Right ventricle myocardium superior (tissue), 1 donor: ENCODE measurements around the gene ARPC1B. TPM values are rescaled to one million over a fixed set of nuclear protein-coding genes. Genes with fewer than 3 reads are reported as not detected.
A peak's percentile ranks its signal among the peaks of the same experiment; 100 is the strongest.
"Not testable (repeated sequence)": the region's sequence is repeated elsewhere in the genome, so short reads cannot be mapped to it uniquely, and the experiment has no call there.

Source experiments
- ATAC-seq: fragments of 200-7000 bp; cut with Tn5 transposase; one replicate; pipeline ENCODE4 v1.9.1; 2020; ENCODE audit warnings: mild to moderate bottlenecking; ENCODE audit not compliant: poor library complexity
- DNase-seq: peaks from one replicate; pipeline ENCODE4 v3.0.0-alpha.2; 2020
- intact Hi-C: fragments of 100-400 bp; cut with DNase I; formaldehyde crosslinking; loops from one replicate; pipeline ENCODE4 v1.11.2; 2022
- total RNA-seq: library from RNA; stranded (reverse); fragmentation: NEBNext Ultra II Directional; extraction: Animal tissue kit (Norgen Biotek cat#: 25700); gene quantifications from one replicate; pipeline ENCODE4 v1.2.1, GENCODE V29; 2021
- donor health status: DM: no; HTN: yes; CAD: no; lungs with severe emphysema.

The ARPC1B gene
- total RNA-seq, 1 donor from 2014 or later = 40.6 TPM

DNA sequence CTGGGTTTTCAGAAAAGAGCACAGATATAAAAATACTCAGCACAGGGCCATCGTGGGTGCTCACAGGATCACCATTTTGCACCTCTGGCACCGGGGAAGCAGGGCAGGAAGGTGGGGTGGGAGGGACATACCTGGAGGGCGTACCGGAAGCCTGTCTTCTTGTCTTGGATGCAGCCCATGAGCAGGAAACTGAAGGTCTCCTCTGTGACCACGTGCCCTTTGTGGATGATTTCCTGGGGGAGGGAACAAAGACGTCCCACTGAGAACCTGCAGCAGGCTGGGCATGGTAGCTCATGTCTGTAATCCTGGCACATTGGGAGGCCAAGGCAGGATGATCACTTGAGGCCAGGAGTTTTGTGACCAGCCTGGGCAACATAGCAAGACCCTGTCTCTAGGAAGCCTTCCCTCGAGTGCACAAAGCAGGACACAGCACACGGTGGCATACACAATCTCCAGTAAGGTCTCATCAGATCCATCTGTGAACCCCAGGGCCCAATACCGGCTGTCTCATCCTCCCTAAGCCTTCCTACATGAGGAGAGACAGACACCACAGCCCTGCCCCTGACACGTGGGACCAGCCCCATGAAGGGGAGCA, 54.5 kb downstream of the ARPC1B start:
- DNase-seq (no peak), ATAC-seq (no peak)
- intact Hi-C loops = no loop called here

- DNase-seq = no peak
- intact Hi-C loops = no loop called here
- no peak for ATAC-seq
These were observed 55.2 kb downstream of the ARPC1B start for GRCh38 chr7:99429756-99430155.

DNA sequence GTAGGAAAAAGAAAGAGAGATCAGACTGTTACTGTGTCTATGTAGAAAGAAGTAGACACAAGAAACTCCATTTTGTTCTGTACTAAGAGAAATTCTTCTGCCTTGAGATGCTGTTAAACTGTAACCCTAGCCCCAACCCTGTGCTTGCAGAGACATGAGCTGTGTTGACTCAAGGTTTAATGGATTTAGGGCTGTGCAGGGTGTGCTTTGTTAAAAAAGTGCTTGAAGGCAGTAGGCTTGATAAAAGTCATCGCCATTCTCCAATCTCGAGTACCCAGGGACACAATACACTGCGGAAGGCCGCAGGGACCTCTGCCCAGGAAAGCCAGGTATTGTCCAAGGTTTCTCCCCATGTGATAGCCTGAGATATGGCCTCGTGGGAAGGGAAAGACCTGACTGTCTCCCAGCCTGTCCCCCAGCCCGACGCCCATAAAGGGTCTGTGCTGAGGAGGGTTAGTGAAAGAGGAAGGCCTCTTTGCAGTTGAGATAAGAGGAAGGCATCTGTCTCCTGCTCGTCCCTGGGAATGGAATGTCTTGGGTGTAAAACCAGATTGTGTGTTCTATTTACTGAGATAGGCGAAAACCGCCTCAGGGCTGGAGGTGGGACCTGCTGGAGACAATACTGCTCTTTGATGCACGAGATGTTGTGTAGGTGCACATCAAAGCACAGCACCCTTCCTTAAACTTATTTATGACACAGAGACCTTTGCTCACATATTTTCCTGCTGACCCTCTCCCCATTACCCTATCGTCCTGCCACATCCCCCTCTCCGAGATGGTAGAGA, 57.4 kb downstream of the ARPC1B start:
- ATAC-seq, intact Hi-C loops, DNase-seq: not testable (repeated sequence)

GRCh38 chr7:99433158-99433557, 58.6 kb downstream of the ARPC1B start:
- DNase-seq = no peak

GRCh38 chr7:99437946-99438572, 63.5 kb downstream of the ARPC1B start:
- DNase-seq (no peak), ATAC-seq (peak; percentile 33)
- intact Hi-C loops = no loop called here

More at GRCh38 chr7:99433158-99433557, 58.6 kb downstream of the ARPC1B start:
- intact Hi-C loops = no loop called here
- ATAC-seq = no peak

- ATAC-seq (peak; percentile 99), DNase-seq (peak; percentile 97)
- intact Hi-C loops = no loop called here
These were observed 64.3 kb downstream of the ARPC1B start, which contains the start of the genes CPSF4 and PTCD1 for GRCh38 chr7:99438573-99439480. TSS of gene CPSF4 (plus strand) at chr7:99438943. CDS start at chr7:99439083, 140 bp downstream. TSS of gene PTCD1 (minus strand) at chr7:99438798. CDS start at chr7:99435242, 3,556 bp downstream.

DNA sequence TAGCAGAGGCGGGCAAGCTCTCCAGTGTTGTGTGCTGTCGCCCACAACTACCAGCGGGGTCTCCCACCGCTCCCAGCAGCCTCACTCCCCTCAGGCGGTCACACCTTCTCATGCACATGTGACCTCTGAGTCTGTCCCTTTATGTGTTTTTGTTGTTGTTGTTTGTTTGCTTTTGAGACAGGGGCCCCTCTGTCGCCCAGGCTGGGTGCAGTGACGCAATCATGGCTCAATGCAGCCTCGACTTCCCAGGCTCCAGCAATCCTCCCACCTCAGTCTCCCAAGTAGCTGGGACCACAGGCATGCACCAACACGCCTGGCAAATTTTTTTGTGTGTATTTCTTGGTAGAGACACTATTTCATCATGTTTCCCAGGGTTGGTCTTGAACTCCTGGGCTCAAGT, 65.7 kb downstream of the ARPC1B start:
- ATAC-seq (no peak), DNase-seq (no peak)
- intact Hi-C loops = no loop called here

Other genes with a start within 250 kb of the ARPC1B start
- 9.0 TPM for gene SMURF1, start 230.6 kb upstream of the ARPC1B start, total RNA-seq
- gene KPNA7, start 166.6 kb upstream of the ARPC1B start, total RNA-seq = not detected
- gene MYH16, start 101.9 kb upstream of the ARPC1B start, total RNA-seq = not detected
- 133 TPM for gene ARPC1A, start 48.8 kb upstream of the ARPC1B start, total RNA-seq
- gene PDAP1, start 33.9 kb downstream of the ARPC1B start, total RNA-seq = 97.7 TPM
- gene BUD31, start 34.2 kb downstream of the ARPC1B start, total RNA-seq = 31.5 TPM
- 3.0 TPM for gene PTCD1, start 64.1 kb downstream of the ARPC1B start, total RNA-seq
- 19.9 TPM for gene CPSF4, start 64.2 kb downstream of the ARPC1B start, total RNA-seq
- gene ATP5MF, start 91.4 kb downstream of the ARPC1B start, total RNA-seq = 900 TPM
- 3.4 TPM for gene ZNF789, start 98.2 kb downstream of the ARPC1B start, total RNA-seq
- 15.8 TPM for gene ZNF394, start 125.6 kb downstream of the ARPC1B start, total RNA-seq
- gene ZKSCAN5, start 129.9 kb downstream of the ARPC1B start, total RNA-seq = 6.1 TPM
- 6.5 TPM for gene FAM200A, start 177.4 kb downstream of the ARPC1B start, total RNA-seq
- 24.0 TPM for gene ZNF655, start 183.9 kb downstream of the ARPC1B start, total RNA-seq
- not detected for gene TMEM225B, start 223.5 kb downstream of the ARPC1B start, total RNA-seq
- 6.9 TPM for gene ZSCAN25, start 242.2 kb downstream of the ARPC1B start, total RNA-seq